Measurements from ENCODE around the gene ZNF367.
"Not testable (repeated sequence)": the region's sequence is repeated elsewhere in the genome, so short reads cannot be mapped to it uniquely, and the experiment has no call there.

ZNF367 gene

DNA sequence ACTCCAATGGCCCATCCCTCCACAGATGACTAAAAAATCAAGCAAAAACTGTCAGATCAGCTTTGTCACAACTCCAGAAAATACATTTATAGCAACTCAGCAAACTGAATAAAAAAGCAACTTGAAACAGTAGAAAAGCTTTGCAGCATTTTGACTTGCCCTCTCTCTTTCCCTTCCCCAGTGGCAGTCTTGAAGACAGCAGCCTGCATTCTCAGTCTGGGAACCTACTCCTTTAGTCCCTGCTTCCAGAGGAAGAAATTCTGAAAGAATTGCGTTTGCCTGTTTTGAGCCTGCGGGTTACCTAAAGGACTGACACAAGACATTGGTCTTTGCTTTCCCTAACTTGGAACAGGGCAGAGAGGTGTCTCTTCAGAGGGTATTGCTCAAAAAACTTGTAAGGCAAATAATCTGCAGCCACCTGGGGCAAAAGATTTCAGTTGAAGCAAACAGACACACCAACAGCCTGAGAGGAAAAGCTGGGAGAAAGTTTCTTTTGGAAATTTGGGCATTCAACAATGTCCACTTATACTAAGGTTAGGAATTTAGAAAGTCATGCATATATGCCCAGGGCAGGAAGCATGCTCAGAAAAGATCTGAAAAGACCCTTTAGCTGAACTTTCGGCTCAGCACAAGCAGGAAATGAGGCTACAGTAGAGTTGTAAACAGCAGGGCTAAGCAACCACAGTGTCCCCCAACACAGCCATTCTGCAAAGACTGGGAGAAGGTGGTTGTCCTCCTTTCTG is 19.4 kb downstream of the ZNF367 start:
- no peak for DNase-seq

DNA sequence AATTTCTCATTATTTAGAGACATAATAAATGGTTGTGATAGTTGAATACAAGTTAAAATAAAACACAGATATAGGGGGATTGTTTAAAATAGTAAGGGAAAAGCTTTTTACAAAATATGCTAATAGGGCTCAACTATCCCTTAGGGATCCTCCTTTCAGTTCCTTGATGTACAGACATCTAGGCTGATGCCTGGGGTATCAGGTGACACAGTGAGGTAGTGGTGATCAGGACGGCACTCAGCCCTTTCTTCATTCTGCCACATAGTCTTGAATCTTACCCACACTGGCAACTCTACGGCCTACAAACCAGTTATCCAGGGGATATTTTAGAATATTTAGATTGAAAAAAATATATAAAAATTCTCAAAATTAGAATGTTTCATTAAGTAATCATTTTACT is 22.2 kb downstream of the ZNF367 start:
- no peak for DNase-seq

DNA sequence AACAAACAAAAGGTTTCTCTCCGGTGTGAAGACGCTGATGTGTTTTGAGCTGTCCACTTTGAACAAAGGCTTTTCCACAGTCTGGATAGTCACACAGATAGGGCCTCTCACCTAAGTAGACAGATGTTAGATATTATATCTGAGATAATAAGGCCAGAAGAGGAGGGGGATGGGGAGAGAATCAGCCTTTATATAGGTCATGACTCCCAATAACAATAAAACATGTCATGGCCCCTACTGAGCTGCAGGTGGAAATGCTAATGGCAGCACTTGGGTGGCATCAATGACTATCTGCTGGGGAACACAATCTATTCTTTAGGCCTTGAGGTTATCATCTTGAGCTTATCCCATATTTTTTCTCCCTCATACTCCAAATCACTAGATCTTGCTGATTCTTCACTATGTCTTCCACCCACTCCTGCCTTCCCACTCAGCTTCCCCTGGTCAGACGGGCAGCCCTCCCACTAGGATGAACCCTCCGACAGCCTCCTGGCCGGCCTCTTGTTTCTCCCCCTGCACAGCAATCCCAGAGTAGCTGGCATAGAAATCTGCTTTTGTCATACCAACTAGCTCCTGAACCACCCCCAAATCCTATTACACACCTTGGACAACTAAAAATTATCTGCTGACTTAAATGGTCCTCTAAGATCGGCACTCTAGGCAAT is 23.2 kb downstream of the ZNF367 start:
- no peak for DNase-seq

DNA sequence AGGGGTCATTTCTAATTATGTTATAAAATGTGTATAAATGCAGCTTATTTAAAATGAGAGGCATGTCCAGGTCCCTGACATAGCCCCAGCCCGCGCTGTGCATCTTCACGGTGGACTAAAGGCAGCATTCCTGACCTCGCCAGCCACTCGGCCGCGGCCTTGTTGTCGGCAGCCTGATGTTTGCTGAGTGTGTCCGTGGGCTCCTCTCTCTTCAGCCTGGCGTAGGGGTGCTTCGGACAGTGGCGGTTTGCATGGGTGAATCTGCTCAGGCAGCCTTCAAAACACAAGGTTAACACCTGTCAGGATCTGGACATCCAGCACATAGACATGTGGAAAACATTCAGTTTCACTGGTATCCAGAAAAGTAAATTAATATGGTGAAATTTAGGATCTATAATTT is 25.9 kb downstream of the ZNF367 start:
- DNase-seq: no peak

DNA sequence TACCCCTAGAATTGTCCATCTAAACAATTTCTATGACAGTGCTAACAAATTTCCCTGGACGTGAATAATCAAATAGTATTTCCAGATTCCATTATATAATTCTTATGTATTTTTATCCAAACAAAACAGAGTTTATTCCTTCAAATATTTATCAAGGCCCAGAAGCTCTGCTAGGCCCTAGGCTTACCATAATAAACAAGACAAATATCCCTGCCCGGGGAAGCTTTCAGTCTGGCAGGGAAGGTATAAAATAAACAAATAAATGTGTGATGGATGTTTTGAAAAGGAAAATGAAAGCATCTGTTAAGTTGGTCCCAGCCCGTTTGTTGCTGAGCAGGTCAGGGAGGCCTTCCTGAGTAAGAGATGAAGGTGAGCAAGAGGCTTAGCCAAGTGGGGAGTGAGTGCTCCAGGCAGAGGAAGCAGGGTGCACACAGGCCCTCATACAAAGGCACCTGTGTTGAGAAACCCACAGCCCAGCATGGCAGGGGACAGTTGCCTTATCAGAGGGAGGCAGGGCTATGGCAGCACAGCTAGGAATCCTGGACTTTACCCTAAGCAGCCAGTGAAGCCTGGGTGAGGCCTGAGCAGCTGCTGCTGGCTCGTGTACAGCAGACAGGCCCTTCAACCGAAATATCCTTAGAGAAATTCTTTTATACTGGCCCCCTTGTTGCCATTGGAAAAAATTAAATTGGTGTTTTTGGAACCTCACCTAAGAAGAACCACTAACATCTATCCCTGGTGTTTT is 27.0 kb downstream of the ZNF367 start:
- DNase-seq: no peak

DNA sequence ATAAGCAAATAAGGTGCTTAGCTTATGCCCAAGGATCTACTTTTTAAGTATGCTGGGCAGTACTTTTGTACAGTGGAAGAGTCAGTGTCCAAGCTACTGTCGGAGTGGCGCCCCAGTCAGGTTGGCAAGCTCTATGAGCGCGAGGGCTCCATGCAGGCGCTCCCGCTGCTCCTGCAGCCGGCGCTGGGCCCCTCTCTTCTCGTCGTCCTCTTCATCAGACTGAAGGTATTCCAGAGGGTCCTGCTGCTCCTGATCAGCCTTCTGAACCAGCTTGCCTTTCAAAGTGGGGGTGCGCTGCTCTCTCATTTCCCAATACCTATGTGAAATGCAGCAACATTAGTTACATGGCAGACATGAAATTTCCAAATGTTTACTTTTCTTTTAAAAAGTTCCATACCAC is 30.0 kb downstream of the ZNF367 start:
- DNase-seq: no peak

DNA sequence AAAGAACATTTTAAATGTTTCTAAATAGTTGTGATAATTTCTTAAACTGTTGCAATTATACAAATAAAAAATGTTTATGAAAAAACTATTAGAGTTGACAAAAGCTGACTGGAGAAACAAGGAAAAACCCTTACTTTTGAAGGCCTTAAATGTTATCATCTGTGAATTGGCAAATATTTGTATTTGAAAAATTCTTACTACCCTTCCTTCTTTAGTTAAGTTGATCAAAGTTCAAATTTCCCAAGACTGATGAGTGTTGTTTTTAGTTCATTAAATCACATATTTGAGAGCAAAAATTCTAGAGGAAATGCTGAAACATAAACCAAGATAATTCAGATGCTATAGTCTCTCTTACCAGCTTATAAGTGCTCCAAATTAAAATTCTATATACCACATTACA is 32.0 kb downstream of the ZNF367 start:
- no peak for DNase-seq

DNA sequence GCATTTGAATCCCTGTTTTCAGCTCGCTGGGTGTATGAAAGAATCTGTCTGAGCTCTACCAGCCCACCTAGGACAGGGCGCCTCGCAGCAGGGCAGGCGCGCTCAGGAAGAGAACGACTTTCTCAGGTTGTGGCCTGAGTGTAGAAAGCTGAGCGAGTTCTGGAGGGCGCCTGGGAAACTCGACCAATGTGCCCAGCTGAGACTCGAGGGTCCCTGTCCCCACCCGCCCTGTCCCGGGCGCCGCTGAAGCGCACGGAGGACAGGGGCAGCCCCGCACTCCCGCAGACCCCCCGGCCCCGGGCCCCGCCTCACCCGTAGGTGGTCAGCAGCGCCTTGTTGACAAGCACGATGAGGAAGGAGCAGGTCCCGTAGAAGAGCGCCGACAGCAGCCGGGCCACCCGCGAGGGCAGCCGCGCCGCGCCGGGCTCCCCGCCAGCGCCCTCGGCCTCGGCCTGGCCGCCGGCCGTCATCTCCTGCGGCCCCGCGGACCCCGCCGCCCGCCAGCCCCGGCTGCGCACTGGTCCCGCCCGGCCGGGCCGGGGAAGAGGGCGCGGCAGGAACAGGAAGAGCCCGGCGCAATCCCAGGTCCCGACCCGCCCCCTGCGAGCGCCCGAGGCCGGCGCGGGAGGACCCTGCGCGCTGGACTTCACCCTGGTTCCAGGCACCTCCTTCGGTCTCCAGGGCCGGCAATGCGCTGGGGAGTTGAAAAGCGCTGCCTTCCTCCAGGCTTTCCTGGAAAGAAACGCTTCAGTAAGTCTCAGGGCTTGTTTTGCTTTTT is 34.8 kb downstream of the ZNF367 start, which contains the start of gene SLC35D2:
Gene SLC35D2, minus strand, starts transcription at position 547 of the 778 bp plus-strand sequence. Its CDS starts 77 bp downstream, at position 470.
- peak; percentile 53 to 54 for DNase-seq

DNA sequence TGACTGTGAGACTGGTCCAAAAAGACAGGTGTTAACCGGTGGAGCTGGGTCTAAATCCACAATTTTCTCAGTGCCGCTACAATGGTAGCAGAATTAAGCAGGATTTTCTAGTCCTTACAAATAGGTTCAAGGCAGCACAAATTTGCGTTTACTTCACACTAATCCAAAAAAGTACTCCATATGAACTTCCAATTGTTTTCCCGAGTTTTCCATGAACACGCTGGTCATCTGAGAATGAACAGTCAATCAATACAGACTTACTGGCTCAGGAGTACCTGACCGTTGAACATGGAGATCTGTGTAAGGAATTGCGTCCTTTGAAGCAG is 35.4 kb downstream of the ZNF367 start:
- no peak for DNase-seq

DNA sequence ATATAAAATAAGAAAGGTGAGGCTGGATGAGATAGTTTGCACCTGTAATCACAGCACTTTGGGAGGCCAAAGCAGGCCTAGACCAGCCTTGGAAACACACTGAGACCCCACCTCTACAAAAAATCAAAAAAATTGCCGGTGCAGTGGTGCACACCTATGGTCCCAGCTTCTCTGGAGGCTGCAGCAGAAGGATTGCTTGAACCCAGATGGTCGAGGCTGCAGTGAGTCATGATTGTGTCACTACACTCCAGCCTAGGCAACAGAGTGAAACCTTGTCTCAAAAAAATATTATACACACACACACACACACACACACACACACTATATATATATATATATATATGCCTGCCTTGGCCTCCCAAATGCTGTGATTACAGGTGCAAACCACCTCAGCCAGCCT is 36.0 kb downstream of the ZNF367 start:
- no peak for DNase-seq

DNA sequence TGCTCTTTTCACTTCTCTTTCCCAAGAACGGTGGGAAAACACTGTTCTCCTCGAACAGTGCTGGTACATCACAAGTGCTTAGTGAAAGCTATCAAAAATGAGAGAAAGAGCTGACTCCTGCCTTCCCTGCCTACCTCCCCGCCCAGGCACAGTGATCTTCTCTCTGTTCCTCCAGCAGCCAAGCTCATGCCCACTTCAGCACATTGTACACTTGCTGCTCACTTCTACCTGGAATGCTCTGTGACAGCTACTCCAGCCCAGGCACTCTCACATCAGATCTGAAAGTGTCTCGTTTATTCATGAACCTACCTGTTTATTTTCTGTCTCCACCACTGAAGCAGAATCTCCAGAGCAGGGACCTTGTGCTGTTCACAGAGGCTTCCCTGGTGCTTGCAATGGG is 36.5 kb downstream of the ZNF367 start:
- no peak for DNase-seq

DNA sequence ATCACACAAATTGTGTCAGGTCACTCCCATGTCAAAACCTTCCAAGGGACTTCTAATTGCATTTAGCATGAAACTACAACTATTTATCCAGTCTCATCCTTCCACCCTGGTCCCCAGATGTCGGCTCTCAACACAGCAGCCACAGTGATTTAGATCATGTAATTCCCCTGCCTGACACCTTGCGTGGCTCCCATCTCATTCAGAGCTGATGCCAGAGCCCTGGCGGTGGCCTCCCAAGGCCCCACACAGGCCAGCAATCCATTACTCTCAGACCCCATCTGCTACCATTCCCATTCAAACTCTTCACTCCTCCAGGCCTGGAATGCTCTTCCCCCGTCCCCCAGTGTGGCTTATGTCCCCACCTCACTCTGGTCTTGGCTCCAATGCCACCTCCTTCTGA is 37.0 kb downstream of the ZNF367 start:
- no peak for DNase-seq

DNA sequence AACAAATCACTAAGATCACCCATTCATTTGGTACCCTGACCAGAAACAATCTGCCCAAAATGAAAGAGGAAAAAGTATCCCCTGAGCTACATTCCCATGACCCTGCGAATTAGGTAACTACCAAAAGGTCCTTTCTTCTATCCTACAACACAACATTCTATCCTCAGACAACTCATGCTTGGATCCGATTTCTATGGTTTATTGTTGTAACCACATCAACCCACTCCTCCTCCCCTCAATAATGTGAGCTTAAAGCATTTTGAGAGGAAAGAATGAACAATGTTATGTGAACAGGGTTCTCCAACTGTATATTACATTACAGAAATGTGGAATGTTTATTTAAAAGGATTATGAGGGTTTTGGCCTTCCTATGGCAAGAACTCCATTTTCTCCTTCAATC is 38.7 kb downstream of the ZNF367 start:
- DNase-seq: no peak

DNA sequence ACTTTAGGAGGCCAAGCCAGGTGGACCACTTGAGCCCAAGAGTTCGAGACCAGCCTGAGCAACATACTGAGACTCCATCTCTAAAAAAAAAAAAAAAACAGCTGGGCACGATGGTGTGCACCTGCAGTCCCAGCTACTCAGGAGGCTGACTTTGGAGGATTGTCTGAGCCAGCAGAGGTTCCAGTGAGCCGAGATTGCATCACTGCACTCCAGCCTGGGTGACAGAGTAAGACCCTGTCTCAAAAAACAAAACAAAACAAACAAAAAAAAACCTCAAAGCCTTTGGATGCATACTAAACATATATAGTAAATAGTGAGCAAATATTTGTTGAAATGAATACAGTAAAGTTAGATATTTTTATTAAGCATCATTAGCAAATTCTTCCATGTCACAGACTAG is 40.0 kb downstream of the ZNF367 start:
- no peak for DNase-seq

DNA sequence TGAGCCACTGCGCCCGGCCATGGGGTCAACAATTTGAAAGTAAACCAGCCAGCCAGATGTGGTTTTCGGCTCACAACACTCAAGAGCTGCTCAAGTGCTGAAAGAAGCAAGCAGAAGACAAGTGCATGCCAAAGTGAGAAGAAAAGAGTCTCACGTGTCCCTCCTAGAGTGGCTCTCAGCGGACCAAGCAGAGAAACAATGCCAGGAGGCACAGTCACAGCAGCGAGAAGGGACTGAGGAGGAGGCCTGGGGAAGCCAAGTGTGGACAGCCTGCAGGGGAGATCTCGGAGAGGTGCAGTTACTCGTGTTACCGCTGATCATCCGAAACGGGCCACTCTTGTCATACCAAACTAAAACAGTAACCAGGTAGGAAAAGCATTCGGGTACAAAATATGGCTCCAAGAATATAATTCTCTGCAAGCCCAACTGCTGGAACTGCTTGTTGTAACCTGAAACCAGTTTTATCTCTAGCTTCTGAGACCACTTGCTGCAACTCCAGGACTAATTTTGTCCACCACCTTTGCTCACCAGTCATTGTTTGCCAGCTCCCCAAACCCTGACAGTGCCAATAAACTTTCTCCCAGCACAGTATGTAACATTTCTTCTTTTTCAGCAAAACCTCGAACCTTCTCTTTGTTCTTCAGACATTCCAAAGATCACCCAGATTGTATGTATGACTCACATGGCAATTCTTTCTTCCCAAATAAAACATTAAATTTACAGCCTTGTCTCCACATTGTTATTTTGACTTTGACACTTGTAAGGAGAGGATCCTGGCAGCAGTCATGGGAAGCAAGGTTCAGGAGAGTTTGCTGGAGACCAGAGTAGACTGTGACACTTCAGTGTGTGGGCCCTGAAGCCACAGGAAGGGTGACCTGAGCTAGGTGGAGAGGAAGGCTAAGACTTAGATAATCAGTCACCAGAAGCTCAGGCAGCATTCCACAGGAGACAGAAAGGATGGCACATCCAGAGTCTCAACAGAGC is 41.0 kb downstream of the ZNF367 start:
- DNase-seq: no peak

DNA sequence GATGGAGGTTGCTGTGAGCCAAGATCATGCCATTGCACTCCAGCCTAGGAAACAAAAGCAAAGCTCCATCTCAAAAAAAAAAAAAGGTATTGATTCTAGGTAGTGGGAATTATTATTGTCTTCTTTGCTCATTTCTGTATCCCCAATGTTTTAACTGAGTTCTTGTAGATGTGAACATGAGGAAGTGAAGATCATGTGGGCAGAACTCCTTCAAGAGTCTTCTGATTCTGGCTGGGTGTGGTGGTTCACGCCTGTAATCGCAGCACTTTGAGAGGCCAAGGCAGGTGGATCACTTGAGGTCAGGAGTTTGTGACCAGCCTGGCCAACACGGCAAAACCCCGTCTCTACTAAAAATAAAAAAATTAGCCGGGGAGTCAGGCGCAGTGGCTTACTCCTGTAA is 42.7 kb downstream of the ZNF367 start:
- peak in 1 of 2 donors; percentile 17 for DNase-seq

DNA sequence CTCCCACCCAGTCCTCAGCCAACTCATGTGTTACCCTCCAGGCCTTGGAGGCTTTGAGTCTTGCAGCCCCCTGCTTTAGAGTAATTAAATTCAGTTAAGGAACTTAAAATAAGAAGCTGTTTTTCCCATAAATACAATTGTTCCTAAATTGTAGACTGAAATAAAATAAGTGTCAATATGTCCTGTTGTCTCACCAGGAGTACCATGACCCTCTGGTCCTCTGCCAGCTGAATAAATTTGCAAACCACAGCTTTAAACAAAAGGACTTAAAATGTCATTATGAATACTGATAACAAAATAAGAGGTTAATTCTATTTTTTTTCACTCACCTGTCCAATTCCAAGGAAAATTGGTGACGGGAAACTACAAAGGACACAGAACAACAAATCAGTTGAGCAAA is 50.2 kb downstream of the ZNF367 start:
- no peak for DNase-seq

DNA sequence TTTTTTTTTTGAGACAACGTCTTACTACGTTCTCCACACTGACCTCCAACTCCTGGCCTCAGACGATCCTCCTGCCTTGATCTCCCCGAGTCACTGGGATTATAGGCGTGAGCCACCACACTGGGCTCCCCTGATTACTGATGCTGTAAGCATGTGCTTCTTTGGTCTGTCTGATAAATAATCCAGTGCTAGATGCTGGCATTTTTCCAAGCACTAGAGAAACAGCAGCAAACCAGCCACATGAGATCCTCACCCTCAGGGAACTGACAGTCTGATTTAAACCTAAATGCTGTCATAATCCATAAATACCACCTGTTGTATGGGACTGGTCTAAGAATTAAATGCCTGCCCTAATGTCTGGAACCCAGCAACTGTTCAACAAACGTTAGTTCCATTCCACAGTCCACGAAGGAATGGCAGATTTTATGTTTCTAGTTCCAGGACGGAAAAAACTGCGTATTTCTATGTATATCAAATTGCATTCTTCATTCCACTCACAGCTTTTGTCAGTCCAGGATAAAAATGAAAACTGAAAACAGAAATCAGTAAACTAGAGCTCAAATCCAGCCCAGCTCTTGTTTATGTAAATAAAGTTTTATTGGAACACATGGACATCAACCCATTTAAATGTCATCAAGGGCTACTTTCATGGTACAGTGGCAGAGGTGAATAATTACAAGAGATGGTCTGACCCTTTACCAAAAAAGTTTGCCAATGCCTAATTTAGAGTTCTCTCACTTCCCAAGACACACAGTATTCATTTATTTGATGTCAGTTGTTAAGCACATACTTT is 54.8 kb downstream of the ZNF367 start:
- DNase-seq: no peak

DNA sequence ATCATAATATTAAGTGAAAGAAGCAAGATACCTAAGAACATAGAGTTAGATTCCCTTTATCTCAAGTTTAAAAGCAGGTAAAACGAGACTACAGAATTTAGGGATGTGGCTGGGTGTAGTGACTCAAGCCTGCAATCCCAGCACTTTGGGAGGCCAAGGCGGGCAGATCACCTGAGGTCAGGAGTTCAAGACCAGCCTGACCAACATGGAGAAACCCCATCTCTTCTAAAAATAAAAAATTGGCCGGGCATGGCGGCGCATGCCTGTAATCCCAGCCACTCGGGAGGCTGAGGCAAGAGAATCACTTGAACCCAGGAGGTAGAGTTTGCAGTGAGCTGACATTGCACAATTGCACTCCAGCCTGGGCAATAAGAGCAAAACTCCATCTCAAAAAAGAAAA is 56.1 kb downstream of the ZNF367 start:
- DNase-seq: not testable (repeated sequence)

DNA sequence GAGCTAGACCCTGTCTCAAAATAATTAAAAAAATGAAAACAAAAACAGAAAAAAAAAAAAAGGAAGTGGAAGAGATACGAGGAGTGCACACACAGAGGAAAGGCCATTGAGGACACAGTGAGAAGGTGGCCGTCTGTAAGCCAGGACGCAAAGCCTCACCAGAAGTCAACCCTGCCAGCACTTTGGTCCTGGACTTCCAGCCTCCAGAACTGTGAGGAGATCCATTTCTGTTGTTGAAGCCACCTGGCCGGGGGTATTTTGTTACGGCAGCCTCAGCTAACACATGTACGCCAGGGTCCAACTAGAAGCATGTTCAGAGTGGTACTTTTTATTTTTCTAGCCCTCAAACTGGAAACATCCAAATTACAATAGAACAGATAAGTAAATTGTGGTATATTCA is 56.5 kb downstream of the ZNF367 start:
- DNase-seq: no peak

DNA sequence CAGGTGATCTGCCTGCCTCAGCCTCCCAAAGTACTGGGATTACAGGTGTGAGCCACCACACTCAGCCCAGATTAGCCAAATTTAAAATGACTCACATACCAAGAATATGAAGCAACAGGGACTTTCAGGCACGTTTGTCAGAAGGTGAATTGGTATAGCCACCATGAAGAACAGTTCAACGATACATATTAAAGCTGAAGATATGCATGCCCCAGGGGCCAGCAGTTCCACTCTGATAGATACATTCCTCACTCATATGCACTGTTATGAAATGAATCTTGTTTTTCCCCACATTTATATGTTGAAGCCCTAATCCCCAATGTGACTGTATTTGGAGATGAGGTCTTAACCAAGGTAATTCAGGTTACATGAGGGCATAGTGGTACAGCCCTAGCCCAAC is 57.2 kb downstream of the ZNF367 start:
- no peak for DNase-seq
